GM12874 (cell line): Measurements from ENCODE around the gene OLFM1.

ENCODE experiments used
- CTCF ChIP-seq: IDR thresholded peaks from 2 replicates; pipeline ENCODE4 v1.5.1; 2011; ENCODE audit warnings: low read depth, mild to moderate bottlenecking, control low read depth, low read length, moderate library complexity; ENCODE audit not compliant: insufficient read depth

Gene OLFM1

GRCh38 chr9:135061441-135061840 lies 26.0 kb upstream of the OLFM1 start:
- no peak for TF ChIP-seq CTCF

- no peak for TF ChIP-seq CTCF
Observed at GRCh38 chr9:135062254-135062653, 25.2 kb upstream of the OLFM1 start.

GRCh38 chr9:135065151-135065550 lies 22.3 kb upstream of the OLFM1 start:
- no peak for TF ChIP-seq CTCF

GRCh38 chr9:135065804-135066203 lies 21.7 kb upstream of the OLFM1 start:
- no peak for TF ChIP-seq CTCF

- no peak for TF ChIP-seq CTCF
Observed at GRCh38 chr9:135066291-135066690, 21.2 kb upstream of the OLFM1 start.

- no peak for TF ChIP-seq CTCF
Observed at GRCh38 chr9:135067096-135067710, 20.3 kb upstream of the OLFM1 start.

- TF ChIP-seq CTCF: no peak
Observed at GRCh38 chr9:135068776-135069415, 18.6 kb upstream of the OLFM1 start.
